ENCODE measurements around the gene CFAP46.
"Not testable (repeated sequence)": the region's sequence is repeated elsewhere in the genome, so short reads cannot be mapped to it uniquely, and the experiment has no call there.

CFAP46 gene

DNA sequence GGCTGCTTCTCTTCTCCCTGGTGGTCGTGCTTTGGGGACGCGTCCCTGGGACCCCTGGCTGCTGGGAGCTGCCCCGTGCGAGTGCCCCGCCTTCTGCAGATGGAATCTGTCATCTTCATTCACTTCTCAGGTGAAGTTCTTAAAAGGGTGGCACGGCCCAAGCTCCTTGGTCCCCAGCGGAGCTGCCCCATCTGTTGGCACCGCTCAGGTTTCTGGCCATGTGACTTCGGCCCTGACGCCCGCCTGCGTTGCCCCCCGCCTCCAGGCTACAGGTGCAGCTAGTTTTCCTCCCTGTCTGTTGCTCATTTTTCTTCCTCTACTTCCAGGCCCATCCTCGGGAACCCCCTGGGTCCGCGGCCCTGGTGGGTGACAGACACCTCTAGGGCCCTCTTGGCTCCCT, 149.6 kb downstream of the CFAP46 start:
- no peak for DNase-seq (ENCODE audit: low read depth in 2 of 2, low spot score in 1 of 2)

DNA sequence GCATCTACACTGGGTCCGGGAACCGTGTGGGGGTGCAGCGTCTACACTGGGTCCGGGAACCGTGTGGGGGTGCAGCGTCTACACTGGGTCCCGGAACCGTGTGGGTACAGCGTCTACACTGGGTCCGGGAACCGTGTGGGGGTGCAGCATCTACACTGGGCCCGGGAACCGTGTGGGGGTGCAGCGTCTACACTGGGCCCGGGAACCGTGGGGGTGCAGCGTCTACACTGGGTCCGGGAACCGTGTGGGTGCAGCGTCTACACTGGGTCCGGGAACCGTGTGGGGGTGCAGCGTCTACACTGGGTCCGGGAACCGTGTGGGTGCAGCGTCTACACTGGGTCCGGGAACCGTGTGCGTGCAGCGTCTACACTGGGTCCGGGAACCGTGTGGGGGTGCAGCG, 150.3 kb downstream of the CFAP46 start:
- not testable (repeated sequence) for DNase-seq (ENCODE audit: low read depth in 2 of 2, low spot score in 1 of 2)

DNA sequence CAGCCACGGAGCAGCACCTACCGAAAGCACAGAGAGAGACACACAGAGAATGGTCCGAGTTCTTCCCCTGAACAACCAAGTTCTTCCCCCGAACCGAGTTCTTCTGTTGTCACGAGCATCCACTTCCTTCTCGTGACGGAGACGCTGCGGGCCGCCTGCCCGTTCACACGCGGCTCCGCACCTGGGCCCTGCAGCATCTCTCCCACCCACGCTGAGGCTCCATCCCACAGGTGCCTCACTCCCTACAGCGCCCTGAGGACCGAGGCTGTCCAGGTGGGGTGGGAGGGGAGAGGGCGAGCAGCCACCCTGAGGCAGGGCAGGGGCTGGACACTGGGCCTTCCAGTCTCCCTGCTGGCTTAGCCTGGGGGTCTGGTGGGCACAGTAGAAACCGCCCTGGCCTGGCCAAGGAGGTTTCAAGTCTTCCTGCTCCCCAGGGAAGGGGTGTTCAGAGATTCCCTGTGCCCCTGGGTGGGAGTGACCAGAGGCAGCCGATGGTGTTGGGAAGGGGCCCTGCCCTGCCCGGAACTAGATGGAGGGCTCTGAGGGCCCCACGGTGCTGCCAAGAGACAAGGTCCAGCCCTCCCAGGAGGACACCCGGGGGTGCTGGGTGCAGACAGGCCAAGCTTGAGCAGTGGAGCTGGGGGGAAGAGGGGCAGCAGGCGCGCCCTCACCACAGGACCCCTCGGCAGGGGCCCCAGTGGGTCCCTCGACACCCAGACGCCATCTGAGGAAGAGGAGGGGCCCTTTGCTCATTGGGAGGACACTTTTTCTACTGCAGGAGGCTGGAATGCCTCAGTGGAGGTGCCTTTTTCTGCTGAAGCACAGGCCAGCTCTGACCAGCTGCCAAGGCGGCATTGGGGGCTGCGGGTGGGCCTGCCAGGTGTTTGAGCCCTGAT, 151.2 kb downstream of the CFAP46 start:
- DNase-seq (ENCODE audit: low read depth in 2 of 2, low spot score in 1 of 2) = no peak

DNA sequence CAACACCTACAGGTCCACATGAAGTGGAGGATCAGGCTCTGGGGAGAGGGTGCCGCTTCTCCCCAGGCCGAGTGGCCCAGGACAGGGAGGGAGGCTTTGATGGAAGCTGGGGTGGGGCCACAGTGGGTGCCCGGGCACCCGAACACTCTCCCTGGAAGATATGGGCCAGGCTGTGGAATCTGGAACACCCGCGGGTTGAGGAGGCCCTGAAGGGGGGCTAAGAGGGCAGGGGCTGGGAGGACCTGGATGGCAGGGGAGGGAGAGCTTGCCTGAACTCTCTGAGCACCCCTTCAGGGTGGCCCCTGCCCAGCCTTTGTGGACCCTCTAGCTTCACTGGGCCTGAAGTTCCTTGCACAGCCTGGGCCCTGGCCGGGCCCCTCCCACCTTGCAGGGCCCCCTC, 151.9 kb downstream of the CFAP46 start:
- no peak for DNase-seq (ENCODE audit: low read depth in 2 of 2, low spot score in 1 of 2)

DNA sequence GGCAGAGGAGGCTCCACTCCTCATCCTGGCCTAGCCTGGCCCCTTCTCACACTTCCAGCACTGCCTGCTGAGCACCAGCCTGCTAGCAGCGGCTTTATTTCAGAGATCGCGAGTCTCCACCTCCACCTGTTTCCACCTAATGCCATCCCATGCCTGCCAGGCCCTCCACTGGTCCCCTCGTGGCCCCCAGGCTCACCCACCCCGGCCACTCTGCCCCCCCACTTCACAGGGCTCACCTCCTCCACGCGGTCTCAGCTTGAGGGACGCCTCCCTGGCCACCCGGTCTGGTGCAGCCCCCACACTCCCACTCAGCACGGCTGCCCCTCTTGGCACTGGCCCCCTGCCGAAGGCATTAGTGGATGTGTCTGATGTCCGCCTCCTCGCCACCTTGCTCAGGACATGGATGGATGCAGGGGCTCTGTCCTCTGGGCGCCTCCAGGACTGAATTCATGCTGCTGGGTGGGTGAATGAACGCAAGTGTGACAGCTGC, 152.7 kb downstream of the CFAP46 start:
- DNase-seq (ENCODE audit: low read depth in 2 of 2, low spot score in 1 of 2) = no peak

DNA sequence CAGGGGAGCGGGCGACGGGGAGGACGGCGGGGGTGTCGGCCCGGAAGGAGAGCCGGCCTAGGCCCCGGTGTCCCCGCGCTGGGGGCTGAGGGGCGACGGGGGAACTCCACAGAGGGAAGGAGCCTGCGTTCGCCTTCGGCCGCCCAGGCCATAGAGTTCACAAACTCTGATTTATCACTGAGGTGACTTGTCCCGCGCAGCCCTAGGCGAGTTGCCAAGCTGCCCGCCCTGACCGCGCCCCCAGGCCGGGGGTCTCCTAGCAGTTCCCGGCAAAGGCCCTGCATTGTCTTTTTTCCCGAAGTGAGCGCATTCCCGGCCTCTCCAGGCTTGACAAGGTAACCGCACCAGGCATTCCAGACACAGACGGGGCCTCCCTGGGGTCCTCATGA, 153.5 kb downstream of the CFAP46 start:
- no peak for DNase-seq (ENCODE audit: low read depth in 2 of 2, low spot score in 1 of 2)

DNA sequence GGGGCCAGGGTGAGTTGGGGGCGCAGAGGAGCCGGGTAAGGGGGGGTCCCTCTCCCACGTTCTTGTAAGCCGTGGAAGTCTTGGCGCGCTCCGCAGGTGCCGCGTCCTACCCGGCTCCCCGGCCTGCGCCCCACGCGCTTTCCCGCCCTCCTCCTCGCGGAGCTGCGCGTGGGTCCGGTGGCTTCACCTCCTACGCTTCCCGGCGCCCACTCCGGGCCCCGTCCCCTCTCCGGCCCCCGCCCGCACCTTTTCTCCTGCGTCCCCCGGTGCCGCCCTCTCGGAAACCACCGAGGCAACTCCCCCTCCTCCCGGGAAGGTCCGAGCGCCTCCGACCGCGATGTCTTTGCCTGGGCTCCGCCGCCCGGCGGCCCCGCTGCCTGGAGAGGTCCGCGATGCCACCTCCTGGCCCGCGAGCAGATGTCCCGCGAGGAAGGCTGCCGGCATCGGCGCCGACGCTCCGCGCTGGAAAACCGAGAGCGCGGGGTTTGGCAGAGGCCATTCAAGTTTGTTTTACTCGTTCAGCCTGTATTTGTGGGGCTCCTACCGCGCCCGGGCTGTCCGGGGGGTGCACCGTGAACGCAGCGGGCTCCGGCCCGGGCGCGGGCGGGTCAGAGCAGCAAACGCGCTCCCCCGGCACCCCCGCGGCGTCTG, 154.1 kb downstream of the CFAP46 start:
- DNase-seq (ENCODE audit: low read depth in 2 of 2, low spot score in 1 of 2) = no peak

DNA sequence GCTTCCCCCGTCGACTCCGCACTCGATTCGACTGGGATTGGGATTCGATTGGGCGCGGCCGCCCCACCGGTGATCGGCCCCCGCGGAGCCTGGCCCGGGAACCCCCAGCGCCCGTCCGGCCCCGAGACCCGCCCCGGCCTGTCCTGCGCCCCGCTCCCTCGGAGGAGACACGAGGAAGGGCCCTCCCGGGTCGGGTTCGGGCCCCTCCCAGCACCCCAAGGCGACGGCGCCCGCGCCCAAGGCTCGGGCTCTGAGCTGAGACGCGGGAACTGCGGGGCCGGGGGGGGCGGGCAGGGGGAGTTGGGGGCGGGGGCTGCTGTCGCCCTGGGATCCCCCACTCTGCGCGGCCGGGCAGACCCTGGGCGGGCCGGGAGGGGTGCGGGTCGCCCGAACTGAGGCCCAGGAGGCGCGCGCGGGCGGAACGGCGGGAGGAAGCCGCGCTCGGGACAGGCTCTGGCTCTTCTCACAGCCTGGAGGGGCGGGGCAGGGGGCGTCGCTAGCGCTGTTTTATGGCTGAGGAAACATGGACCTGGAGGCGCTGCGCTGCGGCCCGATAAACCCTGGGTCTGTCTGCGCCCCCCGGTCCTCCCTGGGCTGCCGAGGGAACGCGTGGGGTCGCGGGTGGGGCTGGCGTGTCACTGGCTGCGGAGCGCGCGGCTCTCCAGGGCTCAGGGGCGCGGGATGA, 154.7 kb downstream of the CFAP46 start:
- no peak for DNase-seq (ENCODE audit: low read depth in 2 of 2, low spot score in 1 of 2)

DNA sequence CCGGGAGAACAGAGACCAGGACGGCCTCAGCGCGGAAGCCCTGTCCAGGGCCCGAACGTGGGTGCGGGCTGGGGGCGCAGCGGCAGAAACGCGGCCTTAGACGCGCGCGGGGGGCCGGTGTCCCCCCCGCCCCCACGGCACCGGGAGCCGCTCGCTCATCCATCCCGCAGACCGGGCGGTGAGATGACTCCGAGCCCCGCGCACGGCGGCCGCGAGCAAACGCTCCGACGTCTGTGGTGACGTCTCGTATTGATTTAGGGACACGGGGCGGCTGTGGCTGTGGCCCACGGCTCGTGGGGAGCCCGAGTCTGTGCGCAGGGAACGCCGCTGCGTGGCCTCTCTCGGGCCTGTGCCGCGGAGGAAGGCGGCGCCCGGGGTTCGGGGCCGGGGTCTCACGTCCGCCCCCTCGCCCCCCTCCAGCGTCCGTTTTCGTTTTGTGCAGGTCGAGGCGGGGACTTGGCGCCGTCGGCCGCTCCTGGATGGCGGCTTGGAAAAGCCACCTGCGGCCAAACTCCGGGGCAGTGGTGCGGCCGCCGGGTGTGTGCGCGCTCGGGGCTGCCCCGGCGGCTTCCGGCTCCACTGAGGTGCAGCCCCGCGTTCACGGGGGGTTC, 155.4 kb downstream of the CFAP46 start:
- DNase-seq (ENCODE audit: low read depth in 2 of 2, low spot score in 1 of 2) = no peak

DNA sequence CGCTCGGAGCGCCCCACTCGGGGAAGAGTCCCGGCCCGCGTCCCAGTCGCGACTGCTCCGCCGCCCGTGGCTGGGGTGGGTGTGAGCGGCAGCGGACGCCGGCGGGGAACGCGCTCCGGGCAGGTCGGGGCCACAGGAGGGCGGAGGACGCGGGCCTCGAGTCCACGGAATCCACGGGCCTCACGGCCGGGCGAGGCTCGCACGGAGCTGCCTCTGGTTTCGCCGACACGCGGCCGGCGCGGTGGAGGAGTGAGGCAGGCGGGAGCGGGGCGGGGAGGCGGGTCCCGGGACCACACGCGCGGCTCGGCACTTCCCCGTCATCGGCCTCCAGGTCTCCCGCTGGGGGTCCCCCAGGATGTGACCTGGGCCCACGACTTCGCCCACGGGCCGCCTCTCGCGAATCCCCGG, 155.9 kb downstream of the CFAP46 start:
- no peak for DNase-seq (ENCODE audit: low read depth in 2 of 2, low spot score in 1 of 2)

DNA sequence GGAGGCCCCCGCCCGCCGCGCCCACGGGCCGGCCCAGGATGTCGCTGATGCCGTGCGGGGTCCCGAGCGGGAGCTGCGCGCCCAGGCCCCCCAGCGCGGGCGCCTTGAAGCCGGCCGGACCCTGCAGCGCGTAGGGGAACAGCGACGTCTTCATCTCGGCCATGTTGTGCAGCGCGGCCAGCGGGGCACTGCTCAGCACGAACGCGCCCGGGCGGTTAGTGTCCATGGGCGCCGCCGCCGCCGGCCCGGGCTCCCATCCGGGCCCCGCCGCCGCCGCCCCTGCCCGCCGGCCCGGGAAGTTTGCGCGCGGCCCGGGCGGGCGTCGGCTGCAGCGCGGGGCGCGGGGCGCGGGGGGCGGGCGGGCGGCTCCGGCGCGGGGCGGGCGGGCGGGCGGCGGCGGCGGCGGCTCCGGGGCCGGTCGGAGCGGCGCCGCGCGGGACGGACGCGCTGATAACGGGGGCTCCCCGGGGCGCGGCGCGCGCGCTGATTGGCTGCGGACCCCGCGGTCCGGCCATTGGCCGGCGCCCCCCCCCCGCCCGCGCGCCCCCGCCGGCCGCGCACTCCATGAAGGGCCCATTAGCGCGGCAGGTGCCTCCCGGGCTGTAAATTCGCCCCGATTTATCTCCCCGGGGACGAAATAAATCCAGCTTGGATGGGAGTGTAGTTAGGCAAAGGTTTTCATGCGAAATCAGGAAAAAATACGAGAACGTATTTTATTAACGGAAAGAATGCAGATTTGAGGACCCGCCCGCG, 156.5 kb downstream of the CFAP46 start, which contains the start of gene NKX6-2:
Gene NKX6-2 (minus strand): TSS at position 425 of the 753 bp plus-strand sequence. CDS start 199 bp downstream, at position 226.
- DNase-seq (ENCODE audit: low read depth in 2 of 2, low spot score in 1 of 2) = no peak

DNA sequence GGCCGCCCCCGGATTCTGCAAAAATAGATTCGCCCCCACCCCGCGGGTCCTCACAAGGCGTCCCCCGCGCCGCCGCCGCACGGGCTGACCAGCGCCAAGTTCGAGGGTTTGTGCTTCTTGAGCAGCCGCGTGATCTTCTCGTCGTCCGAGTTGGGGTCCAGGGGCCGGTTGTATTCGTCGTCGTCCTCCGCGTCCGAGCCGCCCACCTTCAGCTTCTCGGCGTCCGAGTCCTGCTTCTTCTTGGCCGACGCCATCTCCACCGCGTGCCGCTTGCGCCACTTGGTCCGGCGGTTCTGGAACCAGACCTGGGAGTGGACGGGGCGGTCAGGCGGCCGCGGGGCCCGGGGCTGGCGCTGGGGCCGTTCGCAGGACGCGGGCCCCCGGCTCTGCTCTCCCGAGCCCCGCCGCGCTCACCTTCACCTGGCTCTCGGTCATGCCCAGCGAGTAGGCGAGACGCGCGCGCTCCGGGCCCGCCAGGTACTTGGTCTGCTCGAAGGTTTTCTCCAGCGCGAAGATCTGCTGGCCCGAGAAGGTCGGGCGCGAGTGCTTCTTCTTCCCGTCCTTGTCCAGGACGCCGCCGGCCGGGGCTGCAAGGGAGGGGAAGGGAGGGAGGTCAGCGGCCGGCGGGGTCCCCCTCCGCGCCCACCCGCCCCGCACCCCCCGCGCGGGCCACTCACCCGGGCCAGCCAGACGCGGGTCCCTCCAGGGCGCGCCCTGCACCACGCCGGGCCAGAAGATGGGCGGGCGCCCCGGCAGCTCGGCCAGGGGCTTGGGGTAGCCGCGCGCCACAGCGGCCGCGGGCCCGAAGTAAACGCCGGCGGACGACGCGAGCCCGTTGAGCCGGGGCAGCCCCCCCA, 157.3 kb downstream of the CFAP46 start:
- DNase-seq (ENCODE audit: low read depth in 2 of 2, low spot score in 1 of 2) = no peak

DNA sequence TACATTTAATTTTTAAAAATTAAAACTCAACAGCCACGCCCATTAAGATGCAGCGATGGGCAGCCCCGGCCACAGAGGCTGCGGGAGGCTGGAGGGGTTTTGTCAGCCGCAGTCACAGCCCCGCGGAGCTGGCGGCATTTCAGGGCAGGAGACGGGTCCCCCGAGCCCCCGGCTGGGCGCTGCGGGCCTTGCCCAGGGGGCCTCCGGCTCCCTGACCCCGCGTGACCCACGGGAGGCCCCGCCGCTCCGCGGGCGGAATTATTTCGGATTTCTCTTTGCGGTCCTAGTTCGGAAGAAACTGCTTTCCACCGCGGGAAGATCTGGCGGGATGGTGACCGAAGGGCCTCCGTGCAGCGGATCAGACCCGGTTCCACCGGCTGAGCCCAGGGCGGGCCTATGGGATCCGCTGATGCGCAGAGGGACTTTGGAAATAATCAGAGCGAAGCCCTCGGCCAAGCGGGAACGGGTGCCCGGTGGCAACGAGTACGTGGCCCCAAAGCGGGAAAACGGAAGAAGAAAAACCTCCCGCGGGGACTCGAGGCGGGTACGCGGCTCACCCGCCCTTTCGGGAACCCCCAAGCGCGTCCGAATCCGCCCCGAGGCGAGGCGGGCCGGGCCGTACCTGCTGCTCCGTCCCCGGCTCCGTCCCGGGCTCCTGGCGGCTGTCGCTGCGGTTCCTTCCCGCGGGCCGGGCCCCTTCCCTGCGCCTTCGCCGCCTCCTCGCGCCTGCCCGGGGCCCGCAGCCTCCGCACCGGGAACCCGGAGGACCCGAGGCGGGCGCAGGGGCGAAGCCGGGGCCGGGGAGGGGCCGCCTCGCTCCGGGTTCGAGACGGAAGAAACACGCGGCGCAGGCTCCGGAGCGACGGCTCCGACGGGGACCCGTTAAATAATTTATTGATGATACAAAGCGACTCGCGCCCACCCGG, 158.2 kb downstream of the CFAP46 start:
- no peak for DNase-seq (ENCODE audit: low read depth in 2 of 2, low spot score in 1 of 2)

DNA sequence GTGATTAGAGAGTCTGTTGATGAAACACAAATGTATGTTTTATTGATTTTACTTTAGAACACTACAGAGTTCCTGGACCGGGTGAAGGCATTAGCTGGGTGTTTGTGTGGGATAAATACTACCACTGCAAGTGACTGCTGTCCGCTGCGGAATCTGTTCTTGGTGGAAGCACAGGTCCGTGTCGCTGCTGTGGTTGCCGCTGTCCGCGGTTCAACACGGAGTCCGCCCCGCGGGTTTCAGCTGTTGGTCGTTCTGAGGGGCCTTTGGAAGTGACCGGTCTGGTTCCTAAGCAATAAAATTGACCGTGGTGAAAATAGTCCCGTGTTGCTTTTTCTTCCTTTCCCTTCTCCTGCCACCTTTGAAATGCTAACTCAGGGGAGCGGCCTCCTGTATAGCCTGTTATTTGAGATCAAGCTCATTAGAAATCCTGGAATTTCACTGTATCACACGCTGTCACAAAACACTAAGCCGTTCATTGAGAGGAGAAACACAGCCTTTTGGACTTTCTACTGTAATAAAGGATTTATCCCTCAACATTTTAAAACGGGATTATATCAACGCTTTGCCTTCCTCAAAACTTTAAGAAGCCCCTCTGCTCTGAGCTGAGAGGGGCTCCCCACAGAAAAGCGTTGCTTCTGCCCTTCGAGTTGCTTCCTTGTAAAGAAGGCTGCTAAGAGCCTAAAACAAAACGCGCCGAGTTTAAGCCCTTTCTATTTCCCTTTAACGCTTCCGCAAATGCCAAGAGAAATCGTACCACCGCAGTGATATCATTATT, 159.0 kb downstream of the CFAP46 start:
- DNase-seq (ENCODE audit: low read depth in 2 of 2, low spot score in 1 of 2) = no peak

DNA sequence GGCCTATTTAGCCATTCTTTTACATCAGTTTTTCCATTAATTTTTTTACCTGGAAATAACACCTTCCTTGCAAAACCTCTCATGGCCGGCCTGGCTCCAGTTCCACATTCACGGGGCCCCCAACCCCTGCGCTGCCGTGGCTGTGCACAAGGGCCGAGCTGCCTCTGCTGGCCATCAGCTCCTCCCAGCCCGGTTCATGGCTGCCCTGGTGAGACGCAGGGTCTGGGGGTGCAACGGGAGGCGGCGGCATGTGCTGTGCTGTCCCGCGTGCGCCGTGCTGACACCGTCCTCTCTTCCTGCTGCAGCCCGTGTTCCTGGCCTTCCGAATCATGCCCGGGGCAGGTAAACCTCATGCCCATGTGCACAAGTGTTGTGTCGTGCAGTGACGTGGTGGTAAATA, 160.8 kb downstream of the CFAP46 start:
- no peak for DNase-seq (ENCODE audit: low read depth in 2 of 2, low spot score in 1 of 2)

DNA sequence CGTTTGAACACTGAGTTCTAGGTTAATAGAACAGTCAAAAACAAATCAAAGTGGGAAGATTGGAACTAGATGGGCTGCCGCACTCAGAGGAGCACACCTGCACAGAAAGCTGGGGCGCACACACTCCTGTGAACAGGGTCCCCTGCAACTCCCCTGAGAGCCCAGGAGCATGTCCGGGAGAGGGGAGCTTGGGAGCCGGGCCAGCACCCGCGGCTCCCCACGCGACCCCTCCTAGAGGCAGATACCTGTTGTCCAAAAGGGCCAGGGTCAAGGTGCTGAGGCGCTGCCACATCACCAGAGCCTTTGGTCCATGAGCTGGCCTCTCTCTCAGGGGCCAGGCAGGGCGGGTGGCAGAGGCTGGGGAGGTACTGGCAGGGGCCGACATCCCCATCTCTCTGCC, 162.0 kb downstream of the CFAP46 start:
- no peak for DNase-seq (ENCODE audit: low read depth in 2 of 2, low spot score in 1 of 2)

DNA sequence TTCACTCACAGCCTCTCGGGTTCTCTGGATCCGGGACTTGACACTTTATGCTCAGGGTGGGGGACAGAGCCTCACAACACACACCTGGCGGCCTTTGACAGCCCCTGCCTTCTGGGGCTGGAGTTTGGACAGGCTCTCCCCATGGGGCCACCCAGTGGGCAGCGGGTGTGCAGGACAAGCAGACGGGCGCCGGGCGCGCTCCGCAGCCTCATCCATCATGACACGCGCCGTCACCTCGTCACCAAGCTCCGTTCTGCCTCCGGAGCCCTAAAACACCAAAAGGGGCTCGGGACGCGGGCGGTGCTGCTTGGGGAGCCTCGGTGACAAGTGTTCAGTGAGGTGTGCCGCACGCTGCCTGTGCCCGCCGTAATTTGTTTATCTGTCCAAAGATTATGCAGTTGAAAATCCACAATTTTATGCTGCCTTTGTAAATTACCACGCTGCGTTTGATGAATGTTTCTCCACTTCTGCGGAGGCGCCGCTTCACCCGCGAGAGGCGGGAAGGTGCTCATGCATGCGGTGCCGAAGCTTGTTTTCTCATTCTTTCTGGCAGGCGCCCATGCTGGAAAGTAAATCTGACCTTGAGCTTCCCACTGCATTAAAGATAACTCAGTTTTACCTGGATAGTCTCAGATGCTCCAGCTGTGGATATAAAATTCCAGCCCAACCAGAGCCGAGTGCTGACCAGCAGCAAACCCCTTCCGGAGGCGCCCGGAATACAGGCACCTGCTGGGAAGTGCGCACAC, 162.6 kb downstream of the CFAP46 start:
- DNase-seq (ENCODE audit: low read depth in 2 of 2, low spot score in 1 of 2) = no peak
